Stimulated activated CD8-positive, alpha-beta memory T cell treated with anti-CD3 and anti-CD28 coated beads, Interleukin-15, amount 100 ng/mL, for 1 hour (primary cell): ENCODE measurements around the gene RASGRP2.

ENCODE experiments used
- DNase-seq: peaks from one replicate; pipeline ENCODE4 v3.0.0-alpha.2; 2020; ENCODE audit warnings: low read depth

Gene RASGRP2

DNA sequence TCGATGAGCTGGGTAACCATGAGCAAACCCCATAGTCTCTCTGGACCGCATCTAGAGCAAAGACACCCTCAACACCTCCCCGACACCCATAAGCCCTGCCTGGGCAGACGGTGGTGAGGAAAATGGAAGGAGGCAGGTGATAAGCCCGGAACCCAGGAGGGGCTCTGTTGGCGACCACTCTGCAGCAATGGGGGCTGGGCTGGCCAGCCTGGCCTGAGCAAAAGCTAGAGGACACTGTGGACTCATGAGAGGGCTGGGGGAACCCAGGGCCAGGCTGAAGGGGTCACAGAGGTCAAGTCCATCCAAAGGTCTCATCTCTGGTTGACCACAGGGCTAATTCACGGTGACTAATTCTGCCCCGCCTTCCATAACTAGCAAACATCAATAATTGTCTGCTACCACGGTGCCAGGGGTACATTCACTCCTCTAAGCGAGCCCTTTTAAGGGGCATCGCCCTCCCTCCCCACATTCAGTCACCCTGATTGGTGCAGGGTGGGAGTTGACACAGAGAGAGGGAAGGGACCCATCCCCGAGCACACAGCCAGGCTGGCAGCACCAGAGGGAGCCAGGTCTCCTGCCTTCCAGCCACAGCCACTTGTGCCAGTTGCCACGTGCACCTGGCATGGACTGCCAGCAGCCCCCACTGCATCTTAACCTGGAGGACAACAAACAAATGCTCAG is 11.9 kb upstream of the RASGRP2 start:
- DNase-seq, result no peak

DNA sequence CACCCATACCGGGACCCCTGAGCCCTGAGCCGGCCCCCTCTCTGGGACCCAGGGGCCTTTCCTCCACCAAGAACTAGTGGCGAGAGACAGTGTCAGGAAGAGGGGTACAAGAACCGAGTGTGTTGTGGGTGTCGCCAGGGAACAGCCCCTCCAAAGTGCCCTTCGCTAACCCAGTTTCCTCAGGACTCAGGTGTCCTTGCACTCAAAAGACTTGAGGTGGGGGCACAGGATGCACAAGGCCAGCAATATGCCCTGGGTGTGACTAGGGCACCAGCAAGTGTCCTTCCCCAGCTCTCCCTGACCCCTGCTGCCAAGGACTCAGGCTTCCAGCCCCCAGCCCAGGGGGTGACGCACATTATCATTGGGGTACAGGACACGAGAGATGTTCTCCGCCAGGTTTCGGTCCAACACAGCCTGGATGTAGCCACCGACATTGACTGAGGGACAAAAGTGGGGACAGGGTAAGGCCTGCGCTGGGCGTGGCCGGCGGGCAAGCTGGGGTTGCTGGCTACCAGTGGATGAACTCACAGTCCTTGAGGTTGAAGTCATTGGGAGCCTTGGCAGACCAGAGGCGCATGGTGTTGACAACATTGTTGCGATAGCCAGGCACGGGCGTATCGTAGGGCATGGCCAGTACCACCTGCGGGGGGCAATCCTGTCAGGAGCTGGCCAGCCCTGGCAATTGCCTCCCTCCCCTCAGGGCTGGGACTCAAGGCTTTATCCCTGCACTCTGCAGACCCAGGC is 11.1 kb upstream of the RASGRP2 start:
- DNase-seq, result no peak

- no peak for DNase-seq
Measured at GRCh38 chr11:64754124-64754918, 10.4 kb upstream of the RASGRP2 start.

- DNase-seq, result no peak
Measured at GRCh38 chr11:64753380-64754123, 9.6 kb upstream of the RASGRP2 start.

- DNase-seq, result no peak
Measured at GRCh38 chr11:64753019-64753379, 9.1 kb upstream of the RASGRP2 start.

- DNase-seq, result no peak
Measured at GRCh38 chr11:64752175-64752970, 8.4 kb upstream of the RASGRP2 start.

DNA sequence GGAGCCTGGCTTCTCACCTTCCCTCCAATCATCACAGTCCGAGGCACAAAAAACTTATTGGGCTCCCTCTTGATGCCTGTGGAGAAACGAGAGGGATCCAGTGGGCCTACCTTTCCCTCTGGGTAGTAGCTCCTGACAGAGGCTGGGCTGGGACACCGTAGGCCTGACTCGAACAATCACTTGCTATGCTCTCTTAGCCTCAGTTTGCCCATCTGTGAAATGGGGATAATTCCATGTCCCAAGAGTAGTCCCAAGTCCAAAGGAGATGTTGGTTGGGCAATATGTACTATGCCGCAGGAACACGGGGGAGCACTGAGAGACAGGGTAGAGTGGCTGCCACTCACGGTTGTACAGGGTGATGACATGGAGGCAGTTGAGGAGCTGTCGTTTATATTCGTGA is 7.6 kb upstream of the RASGRP2 start:
- no peak for DNase-seq

- no peak for DNase-seq
Measured at GRCh38 chr11:64751136-64751535, 7.2 kb upstream of the RASGRP2 start.

DNA sequence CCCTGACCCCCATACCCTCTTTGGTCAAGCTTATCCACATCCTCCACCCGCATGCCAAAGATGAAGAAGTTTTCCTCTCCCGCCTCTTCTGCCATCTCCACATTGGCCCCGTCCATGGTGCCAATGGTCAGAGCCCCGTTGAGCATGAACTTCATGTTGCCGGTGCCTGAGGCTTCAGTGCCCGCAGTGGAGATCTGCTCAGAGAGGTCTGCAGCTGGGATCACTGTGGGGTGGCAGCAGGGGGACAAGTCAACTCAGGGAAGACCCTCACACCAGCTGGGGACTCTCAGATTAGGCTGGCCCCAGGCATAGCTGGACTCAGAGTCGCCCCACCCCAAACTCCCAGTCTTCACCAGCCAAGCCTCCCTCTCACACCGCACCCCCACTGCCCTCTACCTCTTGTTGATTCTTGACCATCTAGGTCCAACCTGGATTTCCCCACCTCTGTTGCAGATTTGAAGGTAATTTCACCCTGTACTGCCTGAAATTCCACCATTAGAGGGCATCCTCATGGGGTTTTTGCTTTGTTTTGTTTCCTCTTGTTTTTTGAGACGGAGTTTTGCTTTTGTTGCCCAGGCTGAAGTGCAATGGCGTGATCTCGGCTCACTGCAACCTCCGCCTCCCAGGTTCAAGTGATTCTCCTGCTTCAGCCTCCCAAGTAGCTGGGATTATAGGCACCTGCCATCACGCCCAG is 6.6 kb upstream of the RASGRP2 start:
- no peak for DNase-seq

GRCh38 chr11:64747961-64748665 is 4.2 kb upstream of the RASGRP2 start:
- DNase-seq, result no peak

GRCh38 chr11:64746486-64746885 is 2.5 kb upstream of the RASGRP2 start:
- no peak for DNase-seq

DNA sequence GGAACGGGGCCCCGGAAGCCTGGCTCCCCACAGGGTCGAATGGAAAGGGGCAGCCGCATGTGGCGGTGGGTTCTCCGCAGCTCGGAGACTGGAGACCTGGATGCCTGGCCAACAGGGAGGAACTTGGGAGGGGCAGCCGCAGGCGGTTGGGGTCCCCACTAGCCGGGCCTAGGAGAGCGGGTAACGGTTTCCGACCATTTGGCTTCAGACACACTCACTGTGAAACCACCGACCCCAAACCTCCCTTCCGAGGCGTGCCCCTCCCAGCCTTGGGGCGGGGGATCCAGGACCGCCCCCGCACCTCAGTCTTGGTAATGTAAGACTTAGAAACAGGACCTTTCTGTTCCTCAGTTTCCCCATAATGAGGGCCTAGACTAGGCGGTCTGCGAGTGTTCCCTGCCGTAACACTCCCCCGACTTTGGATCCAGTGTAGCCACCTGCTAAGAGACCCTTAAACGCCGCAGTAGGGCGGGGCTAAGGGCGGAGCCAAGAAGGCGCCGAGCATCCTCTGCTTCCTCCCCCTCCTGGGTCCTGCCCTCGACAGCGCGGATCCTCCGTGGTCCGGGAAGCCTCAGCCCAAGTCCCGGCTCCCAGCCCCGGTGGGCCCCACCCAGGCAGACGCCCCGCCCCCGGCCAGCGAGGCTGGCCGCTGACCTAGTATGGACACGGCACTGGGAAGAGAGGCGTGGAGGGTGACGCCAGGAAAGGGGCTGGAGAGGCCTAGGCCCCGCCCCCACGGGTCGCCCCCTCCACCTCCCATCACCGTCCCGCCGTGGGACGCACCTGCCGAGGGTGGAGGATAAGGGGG is 1.8 kb upstream of the RASGRP2 start:
- peak; percentile 62 for DNase-seq

- peak; percentile 53 for DNase-seq
Measured at GRCh38 chr11:64745189-64745520, 1.2 kb upstream of the RASGRP2 start.

- DNase-seq, result no peak
Measured at GRCh38 chr11:64744544-64745188, 724 bp upstream of the RASGRP2 start.

GRCh38 chr11:64742889-64743590 is 902 bp downstream of the RASGRP2 start:
- DNase-seq, result peak; percentile 53

GRCh38 chr11:64742087-64742888 is 1.7 kb downstream of the RASGRP2 start:
- DNase-seq, result no peak

- no peak for DNase-seq
Measured at GRCh38 chr11:64741375-64742086, 2.4 kb downstream of the RASGRP2 start.
